NCI-H446 (cell line): ENCODE results near the gene REV3L.
A peak's percentile ranks its signal among the peaks of the same experiment; 100 is the strongest.

Experiments
- DNase-seq, 2 experiments: peaks; one replicate each; lab custom pipeline; 2025; lab: John Stamatoyannopoulos, UW

The REV3L gene

GRCh38 chr6:111470991-111471390 lies 12.0 kb downstream of the REV3L start:
- no peak for DNase-seq

DNA sequence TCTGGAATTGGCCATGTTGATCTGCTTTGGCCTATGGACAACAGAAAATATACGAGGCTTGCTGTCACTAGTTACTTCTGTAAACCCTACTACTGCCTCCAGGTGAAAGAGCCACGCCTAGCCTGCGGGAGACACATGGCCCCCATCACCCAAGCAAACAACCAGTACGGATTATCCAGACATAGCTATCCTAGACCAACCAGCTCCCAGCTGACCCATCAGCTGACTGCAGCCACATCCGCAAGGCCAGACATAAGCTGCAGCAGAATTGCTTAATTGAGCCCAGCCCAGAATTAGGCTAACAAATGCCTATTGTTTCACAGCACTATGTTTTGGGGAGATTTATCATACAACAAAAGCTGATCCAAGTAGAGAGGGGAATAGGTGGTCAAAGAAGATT lies 13.5 kb downstream of the REV3L start:
- no peak for DNase-seq

DNA sequence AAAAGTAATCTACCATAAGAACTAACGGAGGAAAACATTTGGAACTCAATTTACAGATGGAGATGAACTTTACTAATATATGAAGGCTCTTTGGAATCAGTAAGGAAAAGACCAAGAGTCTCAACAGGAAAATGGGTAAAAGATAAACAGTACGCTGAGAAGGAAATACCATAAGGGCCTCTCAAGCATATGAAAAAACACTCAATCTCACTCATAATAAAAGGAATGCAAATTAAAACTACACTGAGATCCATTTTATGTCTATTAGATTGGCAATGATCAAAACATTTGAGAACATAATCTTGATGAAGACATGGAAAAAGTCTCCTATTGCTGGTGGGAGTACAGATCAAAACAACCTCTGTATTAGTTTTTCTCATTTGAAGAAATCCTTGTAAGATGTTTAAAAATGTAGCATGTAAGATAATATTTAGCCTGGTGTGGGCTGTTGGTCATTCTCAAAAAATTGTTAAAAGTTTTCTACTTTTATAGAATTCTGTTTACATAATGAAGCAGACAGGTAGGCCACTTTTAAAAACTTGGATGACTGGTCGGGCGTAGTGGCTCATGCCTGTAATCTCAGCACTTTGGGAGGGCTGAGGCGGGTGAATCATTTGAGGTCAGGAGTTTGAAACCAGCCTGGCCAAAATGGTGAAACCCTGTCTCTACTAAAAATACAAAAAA lies 14.5 kb downstream of the REV3L start:
- DNase-seq = no peak

GRCh38 chr6:111464184-111464583 lies 18.8 kb downstream of the REV3L start:
- DNase-seq = no peak

- no peak for DNase-seq
These were observed 20.1 kb downstream of the REV3L start for GRCh38 chr6:111462770-111463391.

- no peak for DNase-seq
These were observed 21.2 kb downstream of the REV3L start for GRCh38 chr6:111461860-111462259.

DNA sequence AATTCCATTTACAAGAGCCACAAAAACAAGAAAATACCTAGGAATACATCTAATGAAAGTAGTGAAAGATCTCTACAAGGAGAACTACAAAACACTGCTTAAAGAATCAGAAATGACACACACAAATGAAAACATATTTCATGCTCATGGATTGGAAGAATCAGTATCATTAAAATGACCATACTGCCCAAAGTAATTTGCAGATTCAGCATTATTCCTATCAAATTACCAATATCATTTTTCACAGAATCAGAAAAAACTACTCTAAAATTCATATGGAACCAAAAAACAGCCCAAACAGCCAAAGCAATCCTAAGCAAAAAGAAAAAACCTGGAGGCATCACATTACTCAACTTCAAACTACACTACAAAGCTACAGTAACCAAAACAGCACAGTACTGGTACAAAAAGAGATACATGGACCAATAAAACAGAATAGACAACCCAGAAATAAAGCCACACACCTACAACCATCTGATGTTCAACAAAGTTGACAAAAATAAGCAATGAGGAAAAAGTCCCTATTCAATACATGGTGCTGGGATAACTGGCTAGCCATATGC lies 24.3 kb downstream of the REV3L start:
- DNase-seq = no peak

- DNase-seq = peak in 1 of 2 experiments; percentile 5
These were observed 26.8 kb downstream of the REV3L start for GRCh38 chr6:111456208-111456607.

- no peak for DNase-seq
These were observed 32.4 kb downstream of the REV3L start for GRCh38 chr6:111450636-111451035.

GRCh38 chr6:111450087-111450486 lies 32.9 kb downstream of the REV3L start:
- DNase-seq = no peak

DNA sequence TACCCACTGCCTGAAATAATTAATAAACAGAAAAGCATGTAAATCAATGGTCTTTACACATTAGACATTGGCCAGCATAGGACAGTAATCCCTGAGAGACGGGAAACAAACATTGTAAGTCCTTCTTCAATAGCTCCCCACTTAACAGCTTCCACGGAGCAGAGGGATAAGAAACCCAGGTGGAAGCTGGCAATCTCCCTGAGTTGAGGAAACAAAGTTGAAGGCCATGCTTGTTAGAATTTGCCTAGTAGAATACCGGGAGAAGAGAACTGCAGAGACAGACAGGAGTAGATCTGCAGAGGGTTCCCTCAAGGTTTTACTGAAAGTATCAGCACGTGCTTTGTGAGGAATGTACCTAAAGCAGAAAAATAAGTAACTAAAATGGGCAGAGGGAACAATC lies 33.9 kb downstream of the REV3L start:
- no peak for DNase-seq

GRCh38 chr6:111447051-111447450 lies 36.0 kb downstream of the REV3L start:
- DNase-seq = no peak

GRCh38 chr6:111445861-111446267 lies 37.2 kb downstream of the REV3L start:
- no peak for DNase-seq

DNA sequence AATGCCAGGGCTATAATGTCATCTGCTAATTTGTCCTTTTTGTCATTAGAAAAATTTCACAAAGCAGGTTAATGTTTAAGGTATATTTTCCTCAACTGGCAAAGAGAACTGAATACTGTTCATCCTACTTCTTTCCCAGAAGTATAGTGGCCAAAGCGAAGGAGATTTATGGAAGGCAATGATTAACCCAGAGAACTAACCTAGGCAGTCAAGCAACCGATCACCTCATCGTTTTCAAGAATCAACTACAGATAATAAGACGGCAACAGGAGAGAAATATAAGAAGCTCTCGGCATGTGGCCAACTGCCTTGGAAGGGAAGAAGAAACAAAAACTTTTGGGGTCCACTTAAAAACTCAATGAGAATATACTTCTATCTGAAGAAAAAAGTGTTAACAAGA lies 38.2 kb downstream of the REV3L start:
- no peak for DNase-seq

DNA sequence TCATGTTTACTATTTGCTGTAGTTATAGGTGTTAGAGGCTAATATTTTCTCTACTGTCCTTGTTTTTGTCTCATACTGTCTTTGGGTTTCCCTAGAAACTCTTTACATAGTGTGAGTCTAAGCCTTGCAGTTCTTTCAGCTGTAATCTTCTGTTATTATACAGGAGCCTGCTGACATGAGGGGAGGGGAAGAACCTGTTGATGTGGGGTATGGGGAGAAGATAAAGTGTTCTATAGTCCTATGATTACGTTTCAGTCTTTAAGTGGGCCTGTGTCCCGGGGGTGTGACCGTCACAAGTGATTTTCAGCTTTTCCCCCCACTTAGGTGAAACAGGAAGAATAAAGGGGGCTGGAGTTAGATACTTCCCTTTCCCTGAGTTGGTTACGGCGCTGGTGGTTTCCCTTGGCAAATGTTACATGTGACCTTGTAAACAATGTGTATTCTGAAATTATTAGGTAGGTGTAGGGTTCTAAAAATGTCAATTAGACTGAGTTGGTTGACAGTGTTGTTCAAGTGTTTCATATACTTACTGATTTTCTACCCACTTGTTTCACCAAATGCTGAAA lies 41.3 kb downstream of the REV3L start:
- no peak for DNase-seq

- DNase-seq = no peak
These were observed 43.8 kb downstream of the REV3L start for GRCh38 chr6:111439171-111439570.

DNA sequence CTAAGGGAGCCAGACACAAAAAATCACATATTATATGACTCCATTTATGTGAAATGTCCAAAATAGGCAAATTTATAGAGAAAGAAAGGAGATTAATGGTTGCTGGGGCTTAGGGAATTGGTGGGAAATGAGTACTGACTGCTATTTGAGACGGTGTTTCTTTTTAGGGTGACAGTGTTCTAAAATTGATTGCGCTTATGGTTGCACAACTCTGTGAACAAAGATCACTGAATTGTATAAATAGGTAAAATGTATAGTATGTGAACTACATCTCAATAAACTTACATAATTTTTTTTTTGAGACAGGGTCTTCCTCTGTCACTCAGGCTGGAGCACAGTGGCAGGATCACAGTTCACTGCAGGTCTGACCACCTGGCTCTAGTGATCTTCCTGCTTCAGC lies 45.4 kb downstream of the REV3L start:
- no peak for DNase-seq

GRCh38 chr6:111432511-111432910 lies 50.5 kb downstream of the REV3L start:
- no peak for DNase-seq

GRCh38 chr6:111430605-111431376 lies 52.2 kb downstream of the REV3L start:
- DNase-seq = peak in 1 of 2 experiments; percentile 5

GRCh38 chr6:111429571-111429970 lies 53.4 kb downstream of the REV3L start:
- no peak for DNase-seq

DNA sequence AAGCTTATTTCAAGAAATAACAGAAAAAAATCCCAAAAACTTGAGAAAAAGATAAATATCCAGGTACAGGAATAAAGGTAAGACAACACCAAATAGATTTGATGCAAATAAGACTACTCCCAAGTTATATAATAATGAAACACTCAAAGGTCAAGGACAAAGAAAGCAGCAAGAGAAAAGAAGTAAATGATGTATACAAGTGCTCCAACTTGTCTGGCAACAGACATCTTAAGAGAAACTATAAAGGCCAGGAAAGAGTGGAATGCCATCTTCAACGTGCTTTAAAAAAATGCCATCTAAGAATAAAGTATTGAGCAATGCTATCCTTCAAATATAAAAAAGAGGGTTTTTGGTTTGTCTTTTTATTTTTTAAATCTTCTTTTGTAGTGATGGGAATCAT lies 54.2 kb downstream of the REV3L start:
- no peak for DNase-seq

DNA sequence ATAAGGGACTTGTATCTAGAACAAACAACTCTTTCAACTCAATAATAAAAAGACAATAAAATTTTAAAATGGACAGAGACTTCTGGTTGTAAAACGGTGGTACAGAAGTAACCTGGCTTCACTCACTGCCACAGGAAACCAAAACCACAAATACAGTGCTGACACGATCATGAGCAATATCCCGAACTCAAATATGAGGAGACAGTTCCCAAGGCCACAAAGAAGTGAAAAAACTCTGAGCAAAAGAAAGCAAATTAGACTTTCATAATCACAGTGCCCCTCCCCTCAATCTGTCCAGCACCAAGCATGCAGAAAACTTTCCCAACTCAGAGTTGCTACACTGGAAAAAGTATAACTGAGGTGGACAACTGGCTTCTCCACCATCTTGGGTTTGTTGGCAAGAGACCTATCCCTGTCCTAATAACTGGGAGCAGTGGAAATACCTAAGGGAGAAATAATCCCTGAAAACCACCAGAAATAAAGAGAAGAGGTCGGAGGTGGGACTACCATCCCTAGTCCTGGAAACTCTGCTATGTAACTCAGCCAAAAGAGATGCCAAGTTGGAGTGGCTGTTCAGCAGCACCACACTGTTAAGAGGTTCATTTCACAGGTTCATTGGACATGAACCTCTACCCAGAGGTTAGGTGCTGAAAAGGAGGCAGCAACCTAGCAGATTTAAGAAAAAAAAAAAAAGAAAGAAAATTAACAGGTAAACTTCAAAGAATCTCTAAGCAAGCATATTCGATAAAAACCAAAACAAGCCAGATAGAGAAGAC lies 55.5 kb downstream of the REV3L start:
- DNase-seq = no peak
